ENCODE results near the gene MEGF9. TPM values are rescaled to one million over a fixed set of nuclear protein-coding genes. Genes with fewer than 3 reads are reported as not detected.

The MEGF9 gene
- polyA plus RNA-seq, 4 donors: 17.0 to 20.4 (median 18.6) TPM

GRCh38 chr9:120628207-120628924 lies 85.9 kb downstream of the MEGF9 start:
- DNase-seq (ENCODE audit: low read depth in 4 of 4, low spot score in 3 of 4): no peak

- DNase-seq (ENCODE audit: low read depth in 4 of 4, low spot score in 3 of 4): no peak
Measured at GRCh38 chr9:120627073-120627472, 87.2 kb downstream of the MEGF9 start.

DNA sequence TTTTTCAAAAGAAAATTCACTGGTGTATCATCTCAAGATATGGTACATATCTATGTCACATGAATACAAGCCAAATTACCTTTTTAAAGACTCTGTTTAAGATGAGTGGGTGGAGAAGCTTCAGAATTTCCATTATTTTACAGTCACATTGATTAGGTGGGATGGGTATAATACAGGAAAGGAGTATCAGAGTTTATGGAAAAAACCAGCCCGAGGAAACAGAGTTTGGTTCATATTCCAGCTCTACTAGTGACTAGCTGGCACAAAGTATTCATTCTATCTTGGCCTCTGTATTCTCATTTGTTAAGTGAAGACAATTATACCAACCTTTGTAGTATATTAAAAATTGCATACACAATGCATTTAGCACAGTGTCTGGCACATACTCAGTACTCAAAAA lies 87.8 kb downstream of the MEGF9 start:
- DNase-seq (ENCODE audit: low read depth in 4 of 4, low spot score in 3 of 4): no peak

DNA sequence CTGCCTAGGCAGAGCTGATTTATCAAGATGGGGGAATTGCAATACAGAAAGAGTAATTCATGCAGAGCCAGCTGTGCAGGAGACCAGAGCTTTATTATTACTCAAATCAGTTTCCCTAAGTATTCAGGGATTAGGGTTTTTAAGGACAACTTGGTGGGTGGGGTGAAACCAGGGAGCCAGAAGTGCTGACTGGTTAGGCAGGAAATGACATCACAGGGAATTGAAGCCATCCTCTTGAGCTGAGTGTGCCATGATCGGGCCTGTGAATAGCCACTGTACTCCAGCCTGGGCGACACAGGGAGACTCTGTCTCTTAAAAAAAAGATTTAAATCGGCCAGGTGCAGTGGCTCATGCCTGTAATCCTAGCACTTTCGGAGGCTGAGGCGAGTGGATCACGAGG lies 89.0 kb downstream of the MEGF9 start:
- no peak for DNase-seq (ENCODE audit: low read depth in 4 of 4, low spot score in 3 of 4)

- DNase-seq (ENCODE audit: low read depth in 4 of 4, low spot score in 3 of 4): no peak
Measured at GRCh38 chr9:120622790-120623189, 91.5 kb downstream of the MEGF9 start.

DNA sequence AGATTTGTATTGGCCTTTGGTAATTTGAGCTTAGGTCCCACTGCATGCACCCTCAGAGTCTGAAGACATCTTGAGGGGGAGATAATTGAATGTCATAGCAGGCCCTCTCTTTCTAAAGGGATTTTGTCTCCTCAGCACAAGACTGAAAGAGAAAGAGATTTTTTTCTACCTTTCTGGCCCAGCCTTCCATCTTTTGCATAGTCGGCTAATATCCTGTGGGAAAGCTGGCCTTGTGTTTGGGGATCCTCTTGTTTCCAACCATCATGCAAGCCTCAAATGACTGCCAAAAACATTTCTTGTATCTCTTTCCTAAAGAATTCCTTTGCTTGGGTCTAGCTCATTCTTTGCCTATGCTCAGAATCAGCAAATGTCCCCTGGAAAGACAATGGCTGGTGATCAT lies 92.3 kb downstream of the MEGF9 start:
- no peak for DNase-seq (ENCODE audit: low read depth in 4 of 4, low spot score in 3 of 4)

DNA sequence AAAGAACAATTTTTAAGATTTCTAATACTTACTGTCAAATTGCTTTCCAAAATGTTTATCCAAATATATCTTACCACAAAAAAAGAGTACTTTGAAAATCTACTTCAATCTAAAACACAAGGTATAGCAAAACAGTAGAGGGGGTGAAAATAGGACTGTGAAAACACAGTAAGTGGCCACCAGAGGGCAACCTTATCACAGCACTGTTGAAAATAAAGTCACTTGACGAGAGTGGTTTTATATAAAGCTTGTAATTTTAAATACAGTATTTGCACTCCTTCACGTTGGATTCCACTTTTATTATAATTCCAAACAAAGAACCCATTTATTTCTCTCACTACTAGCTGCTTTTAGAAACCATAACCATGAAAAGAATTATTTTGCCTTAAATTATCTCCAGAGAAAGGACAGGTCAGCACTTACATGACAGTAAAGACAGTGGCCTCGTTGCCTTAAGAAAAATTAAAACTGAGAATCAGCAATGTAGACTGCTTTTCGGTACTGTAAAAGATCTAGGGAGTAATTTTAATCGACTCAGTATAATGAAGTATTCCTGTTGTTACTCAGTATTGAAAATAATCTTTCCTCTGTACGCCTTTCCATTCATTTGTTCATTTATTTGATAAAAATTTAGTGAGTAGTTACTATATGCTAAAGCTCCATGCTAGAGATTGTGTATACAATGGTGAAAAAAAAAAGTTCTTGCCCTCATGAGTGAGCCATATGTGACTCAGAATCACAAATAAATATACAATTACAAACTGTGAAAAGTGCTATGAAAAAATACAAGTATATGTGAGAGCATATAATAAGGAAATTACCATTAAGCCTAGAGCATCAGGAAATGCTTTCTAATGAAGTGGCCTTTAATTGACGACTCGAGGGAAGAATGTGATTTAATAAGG lies 94.3 kb downstream of the MEGF9 start:
- peak; percentile 38 to 46 (median 46) for DNase-seq (ENCODE audit: low read depth in 4 of 4, low spot score in 3 of 4)

DNA sequence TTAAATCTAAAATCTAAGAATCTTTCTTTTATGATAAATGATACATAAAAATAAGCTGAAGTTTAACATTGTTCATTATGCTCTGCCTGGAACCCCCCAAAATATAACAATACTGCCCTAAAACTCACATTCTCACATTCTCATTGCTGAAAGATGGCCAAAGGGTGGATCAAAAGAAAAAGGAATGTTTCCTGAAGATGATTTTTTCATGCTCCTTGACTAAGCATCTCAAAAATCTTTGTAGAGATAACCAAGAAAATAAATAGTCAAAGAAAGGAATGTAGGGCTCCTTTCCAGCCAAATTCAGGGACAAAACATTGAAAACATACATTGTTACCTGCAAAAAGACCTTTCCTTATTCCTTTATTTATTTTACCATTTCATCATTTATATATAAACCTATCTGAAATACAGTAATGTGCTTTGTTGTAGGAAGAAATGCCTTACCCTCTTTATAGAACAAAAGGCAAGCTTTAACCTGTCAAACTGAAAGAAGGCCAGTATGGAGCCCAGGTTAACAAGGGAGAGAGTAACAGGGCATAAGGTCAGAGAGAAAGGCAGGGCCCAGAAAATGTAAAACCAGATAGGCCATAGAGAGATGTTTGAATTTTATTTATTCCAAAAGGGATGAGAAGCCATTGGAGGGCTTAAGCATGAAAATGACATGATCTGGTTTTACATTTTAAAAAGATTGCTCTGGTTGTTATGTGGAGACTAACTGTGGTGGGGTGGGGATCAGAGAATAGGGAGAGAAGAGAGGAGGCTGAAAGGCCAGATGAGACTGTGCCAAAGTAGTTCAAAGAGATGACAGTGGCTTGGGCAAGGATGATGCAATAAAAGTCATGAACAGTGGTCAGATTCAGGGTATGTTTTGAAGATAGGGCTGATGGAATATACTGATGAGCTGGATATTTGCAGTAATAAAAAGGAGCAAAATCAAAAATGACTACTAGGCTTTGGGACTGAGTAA lies 97.0 kb downstream of the MEGF9 start:
- DNase-seq (ENCODE audit: low read depth in 4 of 4, low spot score in 3 of 4): no peak

- no peak for DNase-seq (ENCODE audit: low read depth in 4 of 4, low spot score in 3 of 4)
Measured at GRCh38 chr9:120612218-120612617, 102.1 kb downstream of the MEGF9 start.

DNA sequence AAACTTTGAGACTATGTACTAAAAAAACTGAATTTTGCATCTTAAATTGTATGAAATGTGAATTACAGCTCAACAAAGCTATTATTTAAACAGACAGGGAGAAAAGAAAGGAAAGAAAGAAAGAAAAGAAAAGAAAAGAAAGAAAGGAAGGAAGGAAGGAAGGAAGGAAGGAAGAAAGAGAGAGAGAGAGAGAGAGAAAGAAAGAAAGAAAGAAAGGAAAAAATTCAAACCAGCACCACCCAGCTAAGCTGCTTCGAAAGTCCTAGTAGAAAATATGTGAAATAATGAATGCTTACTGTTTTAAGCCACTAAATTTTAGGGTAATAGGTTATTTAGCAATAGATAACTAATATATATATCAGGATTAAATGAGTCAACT lies 102.6 kb downstream of the MEGF9 start:
- no peak for DNase-seq (ENCODE audit: low read depth in 4 of 4, low spot score in 3 of 4)

DNA sequence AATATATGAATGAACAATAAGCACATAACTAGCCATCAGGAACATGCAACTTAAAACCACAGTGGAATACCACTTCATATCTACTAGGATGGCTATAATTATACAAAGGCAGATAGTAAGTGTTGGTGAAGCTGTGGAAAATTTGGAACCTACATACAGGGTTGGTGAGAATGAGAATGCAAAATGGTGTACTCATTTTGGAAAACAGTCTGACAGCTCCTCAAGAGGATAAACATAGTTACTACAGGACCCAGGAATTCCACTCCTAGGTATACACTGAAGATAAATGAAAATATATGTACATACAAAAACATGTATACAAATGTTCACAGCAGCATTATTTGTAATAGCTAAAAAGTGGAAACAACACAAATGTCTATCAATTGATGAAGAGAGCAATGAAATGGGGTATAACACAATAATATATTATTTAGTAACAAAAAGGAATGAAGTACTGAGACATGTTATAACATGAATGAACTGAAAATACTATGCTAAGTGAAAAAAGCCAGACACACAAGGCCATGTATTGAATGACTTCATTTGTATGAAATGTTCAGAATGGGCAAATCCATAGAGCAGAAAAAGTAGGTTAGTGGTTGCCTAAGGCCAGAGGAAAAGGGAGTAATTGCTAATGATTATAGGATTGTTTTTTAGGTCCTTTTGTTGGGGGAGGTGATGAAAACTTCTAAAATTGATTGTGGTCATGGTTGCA lies 103.1 kb downstream of the MEGF9 start:
- no peak for DNase-seq (ENCODE audit: low read depth in 4 of 4, low spot score in 3 of 4)

GRCh38 chr9:120609636-120610035 lies 104.6 kb downstream of the MEGF9 start:
- DNase-seq (ENCODE audit: low read depth in 4 of 4, low spot score in 3 of 4): no peak

DNA sequence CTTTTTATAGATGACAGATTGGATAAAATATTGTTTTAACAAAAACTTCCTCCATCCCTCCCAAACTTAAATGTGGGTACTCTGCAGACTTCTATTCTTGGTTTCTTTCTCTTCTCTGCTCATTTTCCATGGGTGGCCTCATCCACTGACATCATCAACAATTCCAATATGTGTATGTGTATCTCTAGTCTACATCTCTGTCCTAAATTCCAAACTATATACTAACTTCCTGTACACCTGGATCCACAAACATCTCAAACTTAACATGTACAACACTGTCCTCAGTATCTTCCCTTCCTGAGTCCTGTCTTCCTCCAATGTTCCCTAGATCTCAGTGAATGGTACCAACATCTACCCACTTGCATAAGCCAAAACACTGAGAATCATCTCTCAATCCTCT lies 105.8 kb downstream of the MEGF9 start:
- no peak for DNase-seq (ENCODE audit: low read depth in 4 of 4, low spot score in 3 of 4)

GRCh38 chr9:120603591-120603990 lies 110.7 kb downstream of the MEGF9 start:
- no peak for DNase-seq (ENCODE audit: low read depth in 4 of 4, low spot score in 3 of 4)

DNA sequence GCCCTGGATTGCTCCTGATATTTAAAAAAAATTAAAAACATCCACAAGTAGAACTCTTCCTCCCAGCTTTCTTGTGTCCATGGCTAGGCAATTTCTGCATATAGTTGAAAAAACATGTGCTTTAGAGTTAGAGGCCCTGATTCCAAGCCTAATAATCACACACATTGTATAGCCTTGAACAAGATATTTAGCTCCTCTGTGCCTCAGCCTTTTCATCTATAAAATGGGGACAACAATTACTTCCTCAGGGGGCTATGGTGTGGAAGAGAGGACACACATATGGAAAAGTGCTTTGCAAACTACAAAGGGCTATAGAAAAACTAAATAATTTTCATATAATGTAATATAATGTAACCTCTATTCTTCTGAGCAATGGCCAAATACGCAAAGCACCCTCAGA lies 111.3 kb downstream of the MEGF9 start:
- DNase-seq (ENCODE audit: low read depth in 4 of 4, low spot score in 3 of 4): no peak

DNA sequence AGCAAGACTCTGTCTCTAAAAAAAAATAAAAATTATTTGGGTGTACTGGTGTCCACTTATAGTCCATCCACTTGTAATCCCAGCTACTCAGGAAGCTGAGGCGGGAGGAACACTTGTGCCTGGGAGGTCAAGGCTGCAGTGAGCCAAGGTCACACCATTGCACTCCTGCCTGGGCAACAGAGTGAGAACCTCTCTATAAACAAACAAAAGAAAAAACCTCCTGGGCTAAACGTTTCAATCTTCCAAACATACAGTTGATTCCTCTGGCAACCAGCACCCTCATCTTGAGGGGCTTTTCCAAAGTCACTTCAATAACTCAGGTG lies 120.4 kb downstream of the MEGF9 start:
- DNase-seq (ENCODE audit: low read depth in 4 of 4, low spot score in 3 of 4): no peak

- peak in 1 of 4 donors; percentile 14 for DNase-seq (ENCODE audit: low read depth in 4 of 4, low spot score in 3 of 4)
Measured at GRCh38 chr9:120593250-120593954, 120.9 kb downstream of the MEGF9 start.

- no peak for DNase-seq (ENCODE audit: low read depth in 4 of 4, low spot score in 3 of 4)
Measured at GRCh38 chr9:120592210-120592609, 122.1 kb downstream of the MEGF9 start.

DNA sequence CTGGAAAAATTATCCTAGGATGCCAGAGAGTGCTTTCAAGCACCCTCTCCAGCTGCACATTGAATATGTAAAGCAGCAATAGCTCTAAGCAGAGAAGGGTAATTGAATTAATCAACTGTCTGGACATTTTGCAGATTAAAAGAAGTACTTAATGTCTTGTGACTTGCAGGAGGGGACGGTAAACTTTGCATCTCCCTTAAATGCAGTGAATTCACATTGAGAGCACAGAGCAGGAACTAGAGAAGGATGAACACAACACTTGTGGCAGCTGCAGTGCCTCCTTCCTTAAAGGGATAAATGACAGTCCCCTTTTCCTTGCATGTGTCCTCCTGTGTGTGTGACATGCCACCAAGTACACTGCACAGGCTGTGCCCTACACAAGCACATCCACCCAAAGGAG lies 126.9 kb downstream of the MEGF9 start:
- DNase-seq (ENCODE audit: low read depth in 4 of 4, low spot score in 3 of 4): no peak

DNA sequence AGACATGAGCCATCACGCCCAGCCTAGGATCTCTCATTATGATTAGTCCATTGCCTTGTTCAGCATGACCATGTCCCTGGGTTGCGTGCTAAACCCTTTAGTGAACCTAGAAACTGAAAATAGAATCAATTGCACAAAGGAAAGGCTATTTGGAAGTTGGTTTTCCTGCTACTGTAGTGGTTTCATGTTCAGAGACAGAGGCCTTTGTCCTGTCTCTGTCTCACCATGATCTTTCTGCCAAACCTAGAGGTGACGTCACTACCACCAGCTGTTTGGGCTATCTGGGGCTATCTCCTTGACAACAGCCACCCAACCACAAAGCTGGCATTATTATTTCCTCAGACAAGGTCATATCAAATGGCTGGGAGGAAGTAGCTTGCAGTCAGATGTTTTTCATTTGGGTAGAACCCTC lies 130.3 kb downstream of the MEGF9 start:
- peak in 1 of 4 donors; percentile 17 for DNase-seq (ENCODE audit: low read depth in 4 of 4, low spot score in 3 of 4)

All from left renal pelvis (tissue), 4 donors.